Measurements from ENCODE around the gene ADAMTS3. TPM values are rescaled to one million over a fixed set of nuclear protein-coding genes. Genes with fewer than 3 reads are reported as not detected.

ADAMTS3 gene
- total RNA-seq, 8 experiments from 2014 or later = 0.85 to 90.7 (median 5.3) TPM

DNA sequence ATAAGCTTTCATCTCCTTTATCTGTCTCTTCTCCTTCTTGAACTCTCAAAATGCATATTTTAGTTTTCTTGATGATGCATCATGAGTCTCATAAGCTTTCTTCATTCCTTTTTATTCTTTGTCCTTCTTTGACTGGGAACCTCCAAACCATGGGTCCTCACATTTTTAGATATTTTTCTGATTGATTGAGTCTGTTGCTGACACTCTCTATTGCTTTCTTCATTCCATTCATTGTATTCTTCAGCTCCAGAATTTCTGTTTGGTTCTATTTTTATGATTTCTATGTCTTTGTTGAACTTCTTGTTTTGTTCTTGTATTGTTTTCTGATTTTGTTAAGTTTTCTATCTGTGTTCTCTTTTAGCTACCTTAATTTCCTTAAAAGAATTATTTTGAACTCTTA is 74.9 kb downstream of the ADAMTS3 start:
- no peak overlapping the region for H3K27ac ChIP-seq
- in situ Hi-C loops (cut with MboI; ENCODE audit: low pct_unique_long_range_greater_than_20kb in 2 of 9, low sequenced_read_pairs in 9 of 9, unreplicated experiment in 9 of 9) = no loop called here
- no peak overlapping the region for H3K4me3 ChIP-seq
- no peaks in the 10 kb centered on the region for H3K4me1 ChIP-seq (replicated peaks in 1 of 2)
- no peak for ATAC-seq (replicated peaks in 6 of 8)

DNA sequence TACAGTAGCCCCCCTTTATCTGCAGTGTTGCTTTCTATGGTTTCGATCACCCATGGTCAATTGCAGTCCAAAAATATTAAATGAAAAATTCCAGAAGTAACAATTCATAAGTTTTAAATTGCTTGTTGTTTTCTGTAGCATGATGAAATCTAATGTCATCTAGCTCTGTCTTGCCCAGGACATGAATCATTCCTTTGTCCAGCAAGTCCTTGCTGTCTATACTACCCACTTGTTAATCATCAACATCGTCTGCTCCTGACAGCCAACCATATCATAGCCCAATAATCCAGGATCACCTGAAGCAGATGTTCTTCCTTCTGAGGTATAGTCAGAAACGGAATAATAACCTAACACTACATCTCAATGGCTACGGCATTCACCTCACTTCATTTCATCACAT is 79.8 kb downstream of the ADAMTS3 start:
- whole genome bisulfite sequencing, 10 experiments = 33 to 82% (median 66%) methylated on average over 2 to 4 of the region's 4 CpGs; no CpG with 5 or more reads in 3 of the 10 experiments
- no peak overlapping the region for H3K4me3 ChIP-seq
- H3K4me1 ChIP-seq (replicated peaks in 1 of 2) = no peaks in the 10 kb centered on the region
- in situ Hi-C loops (cut with MboI; ENCODE audit: low pct_unique_long_range_greater_than_20kb in 2 of 9, low sequenced_read_pairs in 9 of 9, unreplicated experiment in 9 of 9) = no loop called here
- ATAC-seq (replicated peaks in 6 of 8) = peak in 2 of 8 experiments; percentile 36 to 82
- H3K27ac ChIP-seq = no peak overlapping the region

DNA sequence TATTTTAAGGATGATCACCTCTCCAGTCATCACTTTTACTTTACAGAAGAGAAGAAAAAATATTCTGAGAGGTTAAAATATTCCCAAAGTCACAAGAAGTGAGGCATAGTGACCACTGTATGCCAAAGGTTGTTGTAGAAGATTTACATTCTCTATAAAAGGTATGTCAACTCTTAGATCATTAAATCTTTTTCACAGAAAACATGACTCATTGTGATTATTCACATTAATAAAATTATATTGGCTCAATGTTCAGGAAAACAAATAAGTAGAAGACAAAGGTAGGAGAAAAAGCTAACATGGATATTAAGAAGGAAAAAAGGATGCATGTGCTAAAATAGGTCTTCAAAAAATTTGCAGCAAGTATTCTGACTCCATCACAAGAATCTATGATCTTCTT is 82.0 kb downstream of the ADAMTS3 start:
- Histone ChIP-seq H3K27ac (no peak overlapping the region), H3K4me3 (no peak overlapping the region), H3K4me1 (replicated peaks in 1 of 2) (no peaks in the 10 kb centered on the region)
- in situ Hi-C loops (cut with MboI; ENCODE audit: low pct_unique_long_range_greater_than_20kb in 2 of 9, low sequenced_read_pairs in 9 of 9, unreplicated experiment in 9 of 9) = no loop called here
- no peak for ATAC-seq (replicated peaks in 6 of 8)

DNA sequence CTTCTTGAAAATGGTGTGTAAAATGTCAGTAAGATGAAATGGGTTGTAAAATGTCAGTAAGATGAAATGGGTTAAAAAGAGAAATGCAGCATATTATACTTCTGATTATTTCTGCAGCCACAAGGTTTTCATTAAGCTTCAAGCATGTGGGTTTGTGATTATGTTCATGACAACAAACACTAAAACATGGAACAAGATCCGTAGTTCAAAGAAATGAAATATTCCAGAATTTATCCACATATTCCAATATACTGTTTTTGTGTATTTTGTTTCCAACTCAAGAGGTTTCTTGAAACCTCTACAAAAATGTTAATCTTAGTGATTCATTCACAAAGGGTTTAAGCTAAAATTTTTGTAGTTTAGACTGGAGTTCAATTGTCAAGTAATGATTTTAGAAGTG is 84.0 kb downstream of the ADAMTS3 start:
- H3K4me3 ChIP-seq = no peak overlapping the region
- H3K27ac ChIP-seq = no peak overlapping the region
- no peak for ATAC-seq (replicated peaks in 6 of 8)
- WGBS, 10 experiments = 9 to 100% (median 82%) methylated on average over 1 of the region's 1 CpG; no CpG with 5 or more reads in 2 of the 10 experiments
- in situ Hi-C loops (cut with MboI; ENCODE audit: low pct_unique_long_range_greater_than_20kb in 2 of 9, low sequenced_read_pairs in 9 of 9, unreplicated experiment in 9 of 9) = no loop called here
- H3K4me1 ChIP-seq (replicated peaks in 1 of 2) = no peaks in the 10 kb centered on the region

DNA sequence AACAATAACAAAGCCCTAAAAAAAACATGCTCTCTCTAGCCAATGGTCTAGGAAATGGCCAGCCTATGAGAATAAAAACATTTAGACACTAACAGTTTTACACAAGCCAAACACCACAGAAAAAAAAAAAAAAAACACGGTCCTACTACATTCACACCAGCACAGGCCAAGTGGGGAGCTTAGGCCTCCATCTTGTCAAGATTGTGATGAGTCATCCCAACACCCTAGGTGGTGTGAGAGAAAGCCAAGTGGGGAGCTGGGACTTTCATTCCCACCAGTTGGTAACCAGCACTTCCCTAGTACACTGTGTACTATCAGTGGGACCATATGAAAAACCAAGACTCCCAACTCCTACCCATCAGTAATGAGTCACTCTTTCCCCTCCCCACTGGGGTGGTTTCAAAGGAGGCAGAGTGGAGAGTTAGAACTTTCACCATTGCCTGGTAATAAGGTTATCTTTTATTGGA is 95.6 kb downstream of the ADAMTS3 start:
- in situ Hi-C loops (cut with MboI; ENCODE audit: low pct_unique_long_range_greater_than_20kb in 2 of 9, low sequenced_read_pairs in 9 of 9, unreplicated experiment in 9 of 9) = no loop called here
- Histone ChIP-seq H3K4me3 (no peak overlapping the region), H3K4me1 (replicated peaks in 1 of 2) (no peaks in the 10 kb centered on the region), H3K27ac (no peak overlapping the region)
- no peak for ATAC-seq (replicated peaks in 6 of 8)
- 88 to 100% (median 100%) methylated on average over 1 of the region's 1 CpG; no CpG with 5 or more reads in 5 of the 10 experiments for WGBS, 10 experiments

DNA sequence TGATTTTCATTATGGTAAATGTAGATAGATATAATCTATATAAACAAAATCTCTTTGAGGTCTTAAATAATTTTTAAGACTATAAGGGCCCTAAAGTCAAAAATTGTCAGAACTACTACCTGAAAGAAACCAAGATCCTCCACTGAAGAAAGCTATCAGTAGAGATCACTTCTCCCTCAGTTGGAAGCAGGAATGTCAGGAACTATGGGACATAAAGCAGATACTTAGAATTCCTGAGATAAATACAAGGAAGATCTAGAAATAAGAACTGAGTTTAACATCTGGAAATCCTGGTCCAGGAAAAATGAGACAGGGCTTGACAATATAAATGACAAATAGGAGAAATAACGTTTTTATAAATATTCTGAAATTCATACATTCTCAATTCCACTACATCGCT is 97.2 kb downstream of the ADAMTS3 start:
- in situ Hi-C loops (cut with MboI; ENCODE audit: low pct_unique_long_range_greater_than_20kb in 2 of 9, low sequenced_read_pairs in 9 of 9, unreplicated experiment in 9 of 9) = no loop called here
- WGBS, 10 experiments = 19 to 100% (median 72%) methylated on average over 1 to 2 of the region's 2 CpGs; no CpG with 5 or more reads in 1 of the 10 experiments
- no peak for ATAC-seq (replicated peaks in 6 of 8)
- H3K4me1 ChIP-seq (replicated peaks in 1 of 2) = no peaks in the 10 kb centered on the region
- no peak overlapping the region for H3K27ac ChIP-seq
- H3K4me3 ChIP-seq = no peak overlapping the region

DNA sequence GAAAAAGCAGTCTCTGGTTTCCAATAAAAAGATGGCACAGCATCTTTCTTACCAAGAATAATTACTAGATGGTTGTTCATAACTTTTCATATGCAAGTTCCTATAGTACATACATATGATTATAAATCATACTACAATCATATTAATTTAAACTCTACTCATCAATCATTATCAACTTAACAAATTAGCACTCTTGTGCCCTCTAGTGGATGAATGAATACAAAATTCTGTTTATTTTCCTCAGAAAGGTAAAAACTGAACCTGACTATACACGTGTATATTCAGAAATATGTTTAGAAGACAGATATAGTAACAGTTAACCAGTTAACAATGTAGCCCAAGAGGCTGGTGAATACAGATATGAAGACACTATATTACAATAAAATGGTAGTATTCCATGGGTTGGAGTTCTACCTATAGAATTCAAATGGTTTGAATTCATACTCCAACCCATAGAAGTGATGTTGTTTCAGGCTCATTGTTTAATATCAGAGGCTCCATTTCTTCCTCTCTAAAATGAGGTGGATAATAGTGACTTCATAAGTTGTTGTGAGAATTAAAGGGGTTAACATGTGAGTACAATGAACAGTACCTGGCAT is 100.0 kb downstream of the ADAMTS3 start:
- no peak overlapping the region for H3K27ac ChIP-seq
- H3K4me3 ChIP-seq = no peak overlapping the region
- WGBS, 10 experiments = 9 to 75% (median 30%) methylated on average over 1 of the region's 1 CpG; no CpG with 5 or more reads in 3 of the 10 experiments
- no peaks in the 10 kb centered on the region for H3K4me1 ChIP-seq (replicated peaks in 1 of 2)
- in situ Hi-C loops (cut with MboI; ENCODE audit: low pct_unique_long_range_greater_than_20kb in 2 of 9, low sequenced_read_pairs in 9 of 9, unreplicated experiment in 9 of 9) = loop anchor here in 2 of 9 experiments (10.0 kb wide), 1 partner anchor 144 kb away; no protein-coding TSS in a partner anchor
- ATAC-seq (replicated peaks in 6 of 8) = no peak

DNA sequence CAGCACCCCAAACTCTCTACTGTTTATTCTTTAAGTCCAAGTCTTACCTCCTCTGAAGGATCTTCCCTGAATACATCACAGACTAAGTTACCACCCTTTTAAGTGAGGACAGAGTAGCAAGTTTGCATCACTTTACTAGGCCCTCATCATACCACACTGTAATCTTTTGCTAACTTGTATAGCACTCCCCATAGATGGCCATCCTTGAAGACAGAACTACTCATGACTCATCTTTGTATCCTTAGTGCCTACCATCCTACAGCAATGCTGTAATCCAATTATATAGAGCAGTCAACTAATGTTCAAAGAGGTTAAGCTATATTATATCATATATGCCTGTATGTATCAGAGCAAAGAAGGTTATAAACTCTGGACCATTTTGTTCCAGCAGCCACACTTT is 101.4 kb downstream of the ADAMTS3 start:
- no peak for ATAC-seq (replicated peaks in 6 of 8)
- no peak overlapping the region for H3K4me3 ChIP-seq
- H3K4me1 ChIP-seq (replicated peaks in 1 of 2) = no peaks in the 10 kb centered on the region
- H3K27ac ChIP-seq = no peak overlapping the region
- in situ Hi-C loops (cut with MboI; ENCODE audit: low pct_unique_long_range_greater_than_20kb in 2 of 9, low sequenced_read_pairs in 9 of 9, unreplicated experiment in 9 of 9) = loop anchor here in 2 of 9 experiments (10.0 kb wide), 1 partner anchor 143 kb away; no protein-coding TSS in a partner anchor

DNA sequence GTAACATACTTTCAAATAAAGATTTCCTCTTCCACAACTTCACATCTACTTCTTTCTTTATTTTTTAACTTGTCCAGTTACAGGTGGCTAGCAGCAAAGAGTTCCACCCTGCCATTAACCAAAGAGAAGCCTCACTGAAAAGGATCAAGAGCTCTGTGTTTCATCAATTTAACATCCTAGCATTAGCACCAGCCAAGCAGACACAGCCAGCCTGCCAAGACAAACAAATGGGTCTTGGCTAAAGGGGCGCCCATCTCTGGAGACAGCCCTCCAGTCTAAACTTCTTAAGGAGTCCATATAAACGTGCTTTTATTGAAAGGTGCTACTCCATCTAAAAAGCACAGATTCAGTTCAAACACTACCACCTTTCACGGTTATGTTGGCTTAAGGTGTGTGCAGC is 105.3 kb downstream of the ADAMTS3 start:
- Histone ChIP-seq H3K27ac (no peak overlapping the region), H3K4me1 (replicated peaks in 1 of 2) (no peaks in the 10 kb centered on the region), H3K4me3 (no peak overlapping the region)
- in situ Hi-C loops (cut with MboI; ENCODE audit: low pct_unique_long_range_greater_than_20kb in 2 of 9, low sequenced_read_pairs in 9 of 9, unreplicated experiment in 9 of 9) = loop anchor here in 2 of 9 experiments (10.0 kb wide), 1 partner anchor 139 kb away; no protein-coding TSS in a partner anchor
- ATAC-seq (replicated peaks in 6 of 8) = peak in 1 of 8 experiments; percentile 24
- 57 to 100% (median 83%) methylated on average over 1 to 3 of the region's 3 CpGs; no CpG with 5 or more reads in 4 of the 10 experiments for WGBS, 10 experiments

DNA sequence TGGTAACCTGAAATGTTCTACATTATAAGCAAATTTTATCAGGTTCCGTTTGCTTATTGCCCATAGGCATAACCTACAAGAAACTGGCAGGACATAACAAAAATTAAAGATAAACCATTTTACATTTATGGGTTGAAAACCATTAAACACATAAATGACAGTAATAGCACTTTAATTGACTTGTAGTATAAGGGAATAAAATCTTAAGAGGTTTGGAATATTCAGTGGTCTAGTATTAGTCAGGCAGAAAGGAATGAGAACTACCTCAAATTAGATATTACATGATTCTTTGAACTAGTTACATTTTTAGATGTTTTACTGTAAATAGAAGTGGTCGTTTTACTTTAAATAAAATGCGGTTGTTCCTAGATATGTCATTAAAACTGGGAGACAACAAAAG is 111.9 kb downstream of the ADAMTS3 start:
- Histone ChIP-seq H3K4me1 (replicated peaks in 1 of 2) (no peaks in the 10 kb centered on the region), H3K4me3 (no peak overlapping the region), H3K27ac (no peak overlapping the region)
- in situ Hi-C loops (cut with MboI; ENCODE audit: low pct_unique_long_range_greater_than_20kb in 2 of 9, low sequenced_read_pairs in 9 of 9, unreplicated experiment in 9 of 9) = no loop called here
- peak in 1 of 8 experiments; percentile 48 for ATAC-seq (replicated peaks in 6 of 8)
- WGBS, 10 experiments = 33 to 93% (median 84%) methylated on average over 2 to 3 of the region's 3 CpGs; no CpG with 5 or more reads in 1 of the 10 experiments

DNA sequence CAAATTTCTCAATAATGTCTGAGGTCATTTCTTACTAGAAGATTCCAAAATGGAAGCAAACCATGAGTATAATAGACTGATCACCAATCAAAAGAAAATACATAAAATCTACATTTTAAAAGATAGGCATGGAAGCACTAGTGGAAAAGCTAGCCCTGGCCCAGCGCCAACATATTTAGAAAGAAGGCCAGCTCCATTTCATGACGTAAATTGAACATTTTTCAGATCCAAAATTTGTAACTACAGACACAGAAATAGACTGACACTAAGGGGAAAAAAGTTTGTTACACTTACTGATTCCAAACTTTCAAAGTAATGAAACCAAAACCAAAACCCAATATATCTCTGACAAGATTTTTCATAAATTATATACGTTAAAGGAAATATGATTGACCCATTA is 117.7 kb downstream of the ADAMTS3 start:
- in situ Hi-C loops (cut with MboI; ENCODE audit: low pct_unique_long_range_greater_than_20kb in 2 of 9, low sequenced_read_pairs in 9 of 9, unreplicated experiment in 9 of 9) = no loop called here
- H3K4me1 ChIP-seq (replicated peaks in 1 of 2) = no peaks in the 10 kb centered on the region
- ATAC-seq (replicated peaks in 6 of 8) = no peak
- WGBS, 10 experiments = 44 to 100% (median 87%) methylated on average over 2 to 3 of the region's 3 CpGs
- no peak overlapping the region for H3K4me3 ChIP-seq
- H3K27ac ChIP-seq = no peak overlapping the region

DNA sequence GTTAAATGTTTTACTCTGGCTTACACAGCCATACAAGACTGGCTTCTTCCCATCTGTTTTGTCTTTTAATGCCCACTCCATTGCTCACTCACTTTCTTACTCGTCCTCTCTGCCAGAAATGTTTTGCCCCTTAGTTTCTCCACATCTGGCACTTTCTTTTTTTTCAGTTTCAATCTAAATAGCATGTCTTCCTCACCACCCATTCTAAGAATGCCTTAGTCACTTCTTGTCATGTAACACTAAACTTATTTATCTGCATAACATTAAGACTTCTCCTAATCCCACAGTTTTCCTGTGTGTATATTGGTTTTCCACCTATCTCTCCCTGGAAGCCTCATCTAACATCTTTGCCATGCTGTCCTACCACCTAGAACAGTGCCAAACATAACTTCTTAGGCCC is 119.3 kb downstream of the ADAMTS3 start:
- in situ Hi-C loops (cut with MboI; ENCODE audit: low pct_unique_long_range_greater_than_20kb in 2 of 9, low sequenced_read_pairs in 9 of 9, unreplicated experiment in 9 of 9) = no loop called here
- WGBS, 10 experiments = 20 to 100% (median 86%) methylated on average over 1 of the region's 1 CpG; no CpG with 5 or more reads in 3 of the 10 experiments
- Histone ChIP-seq H3K27ac (no peak overlapping the region), H3K4me1 (replicated peaks in 1 of 2) (no peaks in the 10 kb centered on the region), H3K4me3 (no peak overlapping the region)
- ATAC-seq (replicated peaks in 6 of 8) = peak in 2 of 8 experiments; percentile 88

DNA sequence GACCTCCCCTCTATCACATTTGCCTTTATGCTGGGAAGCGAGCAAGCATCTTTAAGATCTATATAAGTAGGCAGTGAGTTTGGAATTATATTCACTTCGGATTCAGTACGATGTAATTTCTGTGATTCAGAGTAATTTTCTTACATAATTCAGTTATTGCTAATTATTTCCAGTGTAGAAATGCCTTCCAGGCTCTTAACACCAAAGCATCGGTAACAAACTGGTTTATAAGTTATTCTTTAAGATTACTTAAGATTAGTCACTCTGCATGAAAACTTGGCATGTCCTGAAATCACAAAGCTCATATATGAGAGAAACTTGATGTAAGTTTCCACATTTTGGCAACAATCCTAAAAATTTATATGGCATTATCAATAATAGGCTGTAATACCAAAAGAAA is 120.8 kb downstream of the ADAMTS3 start:
- Histone ChIP-seq H3K4me1 (replicated peaks in 1 of 2) (no peaks in the 10 kb centered on the region), H3K4me3 (no peak overlapping the region), H3K27ac (no peak overlapping the region)
- in situ Hi-C loops (cut with MboI; ENCODE audit: low pct_unique_long_range_greater_than_20kb in 2 of 9, low sequenced_read_pairs in 9 of 9, unreplicated experiment in 9 of 9) = no loop called here
- 20 to 89% (median 50%) methylated on average over 2 to 4 of the region's 4 CpGs for WGBS, 10 experiments
- ATAC-seq (replicated peaks in 6 of 8) = no peak

DNA sequence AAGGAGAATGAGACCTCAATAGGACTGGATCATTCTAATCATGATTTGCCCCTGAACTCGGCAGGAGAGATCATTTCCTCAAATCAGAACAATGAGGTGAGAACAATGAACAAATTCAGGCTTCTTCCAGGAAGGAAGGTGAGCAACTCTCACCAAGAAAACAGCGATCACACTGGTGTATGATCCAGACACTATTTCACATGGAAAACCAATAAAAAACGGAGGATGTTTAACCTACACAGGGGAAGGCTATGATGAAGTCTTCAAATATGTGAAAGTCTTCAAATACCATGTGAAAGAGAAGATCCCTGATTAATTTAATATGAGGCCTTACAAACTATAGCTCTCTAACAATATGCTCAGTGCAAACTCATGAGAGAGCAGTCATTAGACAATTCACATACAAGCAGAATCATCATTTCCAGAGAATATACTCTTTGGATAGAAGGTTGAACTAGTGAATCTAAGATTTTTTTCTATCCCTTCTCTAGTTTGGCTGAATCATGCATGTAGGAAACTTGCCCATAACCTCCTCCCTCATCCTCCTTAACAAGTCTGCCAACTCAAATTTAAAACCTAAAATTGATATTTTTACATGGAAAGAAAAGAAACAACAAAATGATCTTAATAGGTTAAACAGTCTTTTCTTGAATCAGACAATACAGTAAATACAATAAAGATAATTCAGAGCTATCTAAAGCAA is 122.5 kb downstream of the ADAMTS3 start:
- H3K4me1 ChIP-seq (replicated peaks in 1 of 2) = no peaks in the 10 kb centered on the region
- ATAC-seq (replicated peaks in 6 of 8) = no peak
- no peak overlapping the region for H3K27ac ChIP-seq
- WGBS, 10 experiments = 0 to 100% (median 85%) methylated on average over 1 to 3 of the region's 3 CpGs
- in situ Hi-C loops (cut with MboI; ENCODE audit: low pct_unique_long_range_greater_than_20kb in 2 of 9, low sequenced_read_pairs in 9 of 9, unreplicated experiment in 9 of 9) = no loop called here
- no peak overlapping the region for H3K4me3 ChIP-seq

Data from motor neuron (in vitro differentiated cells).